GM19239 (cell line): ENCODE data around the gene SH3RF1.

Experiments used
- DNase-seq: peaks from one replicate; pipeline ENCODE4 v3.0.0; 2011; ENCODE audit warnings: low spot score; ENCODE audit not compliant: insufficient read length
- FAIRE-seq: peaks from 2 replicates; lab custom pipeline; 2011; peaks lifted over from hg19 to GRCh38; lab: Jason Lieb, UNC

The SH3RF1 gene

GRCh38 chr4:169233691-169234090 is 37.1 kb downstream of the SH3RF1 start:
- DNase-seq (no peak), FAIRE-seq (peak; percentile 31)

DNA sequence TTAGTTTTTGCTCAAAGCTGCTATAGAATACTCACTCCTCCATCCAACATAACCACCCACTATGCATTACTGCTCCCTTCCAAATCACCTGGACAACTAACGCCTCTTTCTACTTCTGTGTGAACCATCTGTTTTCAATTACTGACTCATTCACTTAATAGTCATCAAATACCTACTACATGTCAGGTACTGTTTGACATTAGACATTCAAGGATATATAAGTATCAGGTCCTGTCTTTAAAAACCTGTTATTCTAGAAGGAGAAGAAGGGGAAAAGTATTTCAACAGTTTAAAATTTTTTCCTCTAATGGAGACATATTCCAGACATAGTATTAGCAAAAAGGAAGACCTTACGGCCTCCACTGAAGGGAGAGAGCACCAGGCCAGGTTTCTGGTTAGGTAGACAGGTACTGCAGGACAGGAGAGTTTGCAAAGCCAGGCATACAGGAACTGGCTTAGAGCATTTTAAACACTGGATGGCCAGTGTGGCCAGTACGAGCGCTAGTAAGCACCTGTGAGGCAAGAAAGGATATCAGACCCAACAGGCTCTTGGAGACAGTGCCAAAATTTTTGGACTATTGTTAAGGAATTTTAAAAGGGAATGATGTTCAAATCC is 39.0 kb downstream of the SH3RF1 start:
- DNase-seq (no peak), FAIRE-seq (no peak)

DNA sequence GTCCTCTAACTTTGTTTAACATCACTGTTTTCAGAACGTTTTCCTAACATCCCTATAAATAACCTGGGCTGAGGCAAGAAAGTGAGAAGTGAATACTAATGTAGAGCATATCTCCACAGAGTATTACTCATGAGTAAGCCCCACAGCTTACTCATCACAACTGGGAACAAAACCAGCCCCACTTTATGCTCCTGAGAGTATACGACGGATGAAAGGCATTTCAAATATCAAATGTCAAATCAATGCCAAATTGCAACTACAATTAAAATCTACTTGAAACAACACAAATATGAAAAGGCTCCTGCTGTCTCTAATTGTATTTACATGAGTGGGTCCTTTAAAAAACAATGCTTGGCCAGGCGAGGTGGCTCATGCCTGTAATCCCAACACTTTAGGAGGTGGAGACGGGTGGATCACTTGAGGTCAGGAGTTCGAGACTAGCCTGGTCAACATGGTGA is 41.2 kb downstream of the SH3RF1 start:
- DNase-seq (no peak), FAIRE-seq (no peak)

GRCh38 chr4:169228076-169228475 is 42.7 kb downstream of the SH3RF1 start:
- DNase-seq, result no peak
- FAIRE-seq, result no peak

DNA sequence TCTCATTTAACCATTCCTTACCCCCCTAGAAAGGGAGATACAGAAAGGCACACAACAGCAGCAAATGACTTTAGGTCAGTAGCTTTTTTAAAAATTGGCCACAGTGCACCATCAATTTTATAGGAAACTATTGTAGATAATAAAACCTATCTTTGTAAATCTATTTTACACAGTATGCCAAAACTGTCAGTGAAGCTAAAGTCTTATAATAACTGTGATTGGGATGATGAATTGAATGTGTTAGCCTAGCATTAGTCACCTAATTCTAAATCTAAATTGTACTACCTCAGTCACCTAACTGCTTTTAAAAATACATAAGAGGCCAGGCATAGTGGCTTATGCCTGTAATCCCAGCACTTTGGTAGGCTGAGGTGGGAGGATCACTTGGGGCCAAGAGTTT is 44.2 kb downstream of the SH3RF1 start:
- FAIRE-seq (no peak), DNase-seq (no peak)

DNA sequence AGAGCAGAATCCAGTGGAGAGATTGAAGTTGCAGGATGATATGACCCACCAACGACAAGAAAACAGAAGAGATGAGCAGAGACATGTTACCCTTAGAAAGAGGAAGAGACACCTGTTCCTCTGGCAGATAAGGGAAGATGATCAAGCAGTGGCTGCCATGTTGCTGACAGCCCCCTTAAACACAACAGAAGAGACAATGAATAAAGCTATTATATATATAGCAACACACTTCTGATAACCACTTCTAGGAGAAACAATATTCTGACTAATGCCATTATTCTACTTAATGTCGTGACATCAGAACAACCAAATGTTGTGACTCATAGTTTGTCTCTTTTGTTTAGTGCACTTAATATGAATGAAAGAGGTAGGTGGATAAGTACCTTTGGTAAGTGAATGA is 44.9 kb downstream of the SH3RF1 start:
- peak; percentile 14 for FAIRE-seq
- no peak for DNase-seq

DNA sequence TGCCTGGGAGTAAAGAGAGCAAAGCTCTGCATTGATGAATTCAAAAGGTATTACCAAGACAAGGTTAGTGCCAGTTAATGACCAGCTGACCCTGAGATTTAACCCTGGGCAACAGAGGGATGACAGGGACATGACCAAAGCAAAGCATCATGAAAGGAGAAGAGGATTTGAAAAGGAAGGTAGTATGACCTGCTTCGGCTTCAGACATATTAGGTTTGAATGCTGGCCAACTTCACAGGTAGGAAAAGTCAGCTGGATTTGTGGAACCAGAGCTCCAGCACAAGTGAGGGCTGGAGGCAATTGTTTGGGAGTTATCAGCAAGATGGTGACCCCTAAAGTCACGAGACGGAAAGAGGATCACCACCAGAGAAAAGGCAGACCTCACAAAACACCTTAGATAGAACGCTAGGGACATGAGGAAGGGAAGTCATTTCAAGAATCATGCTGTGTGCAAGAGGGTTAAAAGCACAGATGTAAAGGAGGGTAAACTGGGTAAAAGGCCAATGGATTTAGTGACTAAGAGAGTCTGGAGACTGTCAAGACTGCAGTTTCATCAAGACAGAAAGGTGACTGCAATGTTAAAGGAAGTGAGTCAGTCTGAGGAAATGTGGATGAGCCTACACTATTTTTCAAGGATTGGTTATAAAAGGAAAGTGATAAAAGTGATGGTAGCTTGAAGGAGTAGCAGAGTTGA is 45.6 kb downstream of the SH3RF1 start:
- no peak for FAIRE-seq
- DNase-seq, result no peak

- no peak for DNase-seq
- no peak for FAIRE-seq
Observed at GRCh38 chr4:169222761-169223160, 48.0 kb downstream of the SH3RF1 start.

DNA sequence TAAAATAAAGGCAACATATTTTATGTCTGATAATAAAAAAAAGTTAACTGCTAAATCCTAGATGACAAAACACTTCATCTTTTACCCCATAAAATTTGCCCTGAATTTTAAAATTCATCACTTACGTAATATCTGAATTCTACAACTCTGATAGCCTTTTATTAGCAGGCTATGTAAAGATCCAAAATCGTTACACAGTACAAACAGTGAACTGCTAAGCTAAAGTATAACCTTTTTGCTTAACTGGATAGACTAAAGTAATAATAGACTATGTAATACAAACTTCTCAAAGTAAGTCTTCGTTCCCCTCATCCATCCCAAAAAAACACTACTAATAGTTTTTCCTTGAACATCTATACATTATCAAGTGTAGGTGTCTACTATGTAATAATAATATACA is 49.1 kb downstream of the SH3RF1 start:
- DNase-seq (no peak), FAIRE-seq (no peak)

GRCh38 chr4:169220854-169221411 is 49.8 kb downstream of the SH3RF1 start:
- DNase-seq (no peak), FAIRE-seq (no peak)

DNA sequence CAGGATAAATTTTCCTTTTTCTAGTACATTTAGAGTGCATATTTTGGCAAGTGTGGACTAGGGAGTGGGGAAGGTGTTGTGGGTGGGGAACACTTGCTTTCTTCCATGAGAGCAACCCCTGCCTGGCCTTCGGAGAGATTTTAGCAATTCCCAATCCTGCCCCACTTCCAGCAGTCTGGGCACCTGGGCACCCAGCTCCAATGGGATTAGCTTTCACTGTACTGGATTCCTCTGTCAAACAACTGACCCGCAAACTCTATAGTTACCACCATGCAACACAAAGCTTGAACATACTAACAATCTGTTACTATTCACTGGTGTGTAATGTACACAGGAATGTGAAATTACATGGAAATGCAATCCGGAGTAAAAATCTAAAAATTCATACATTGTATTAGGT is 50.3 kb downstream of the SH3RF1 start:
- DNase-seq, result no peak
- FAIRE-seq, result no peak

DNA sequence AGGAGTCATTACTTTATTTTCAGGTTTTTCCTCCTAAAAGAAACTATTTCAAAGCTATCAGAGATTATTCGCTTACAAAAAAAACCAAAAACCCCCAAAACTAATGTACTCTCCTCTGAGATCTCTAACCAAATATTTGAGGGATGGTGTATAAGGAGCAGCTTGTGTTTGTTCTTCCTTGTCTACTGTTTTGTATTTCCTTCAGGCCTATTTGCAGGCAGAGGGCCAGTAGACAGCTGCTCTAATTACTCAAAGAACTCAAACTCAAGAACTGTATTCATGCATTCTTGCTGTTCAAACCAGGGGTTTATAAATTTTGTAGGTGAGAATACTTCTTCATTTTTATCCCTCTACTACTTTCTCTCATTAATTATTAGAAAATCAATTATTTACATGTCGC is 51.3 kb downstream of the SH3RF1 start:
- no peak for DNase-seq
- FAIRE-seq, result no peak

- FAIRE-seq (peak; percentile 70), DNase-seq (no peak)
Observed at GRCh38 chr4:169215656-169216055, 55.1 kb downstream of the SH3RF1 start.

DNA sequence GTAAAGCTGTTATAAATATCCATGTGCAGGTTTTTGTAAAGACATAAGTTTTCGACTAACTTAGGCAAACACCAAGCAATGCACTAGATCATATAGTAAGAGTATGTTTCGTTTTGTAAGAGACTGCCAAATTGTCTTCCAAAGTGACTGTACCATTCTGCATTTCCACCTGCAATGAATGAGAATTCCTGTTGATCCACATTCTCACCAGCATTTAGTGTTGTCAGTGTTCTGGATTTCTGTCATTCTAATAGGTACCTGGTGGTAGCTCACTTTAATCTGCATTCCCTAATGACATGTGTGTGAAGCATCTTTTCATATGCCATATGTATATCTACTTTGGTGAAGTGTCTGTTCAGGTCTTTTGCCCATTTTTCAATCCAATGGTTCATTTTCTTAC is 57.8 kb downstream of the SH3RF1 start:
- no peak for DNase-seq
- no peak for FAIRE-seq

DNA sequence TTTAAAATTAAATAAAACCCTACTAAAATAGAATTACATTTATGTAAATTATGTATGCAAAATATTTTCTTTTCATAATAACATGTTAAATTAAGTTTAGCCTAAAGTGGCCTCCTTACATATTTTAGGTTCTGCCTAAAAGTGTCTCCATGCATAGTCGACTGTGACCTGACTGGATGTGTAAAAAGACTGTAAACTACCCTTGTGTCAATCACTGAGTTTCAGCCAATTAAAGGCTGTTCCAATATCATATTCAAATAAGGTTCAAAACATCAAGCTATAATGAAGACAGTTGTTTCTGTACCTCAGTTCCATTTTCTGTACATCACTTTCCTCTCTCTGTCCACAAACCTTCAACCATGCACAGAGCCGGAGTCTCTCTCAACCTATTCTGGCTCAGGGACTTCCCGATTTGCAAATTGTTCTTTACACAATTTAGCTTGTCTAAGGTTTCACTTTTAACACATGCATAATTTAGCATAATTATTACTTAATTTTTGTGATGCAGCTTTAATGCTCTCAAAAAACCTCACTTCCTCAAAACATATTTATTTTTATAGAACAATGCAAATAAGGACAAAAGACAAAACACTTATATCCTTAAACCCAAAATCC is 60.1 kb downstream of the SH3RF1 start:
- peak; percentile 91 for FAIRE-seq
- DNase-seq, result no peak

DNA sequence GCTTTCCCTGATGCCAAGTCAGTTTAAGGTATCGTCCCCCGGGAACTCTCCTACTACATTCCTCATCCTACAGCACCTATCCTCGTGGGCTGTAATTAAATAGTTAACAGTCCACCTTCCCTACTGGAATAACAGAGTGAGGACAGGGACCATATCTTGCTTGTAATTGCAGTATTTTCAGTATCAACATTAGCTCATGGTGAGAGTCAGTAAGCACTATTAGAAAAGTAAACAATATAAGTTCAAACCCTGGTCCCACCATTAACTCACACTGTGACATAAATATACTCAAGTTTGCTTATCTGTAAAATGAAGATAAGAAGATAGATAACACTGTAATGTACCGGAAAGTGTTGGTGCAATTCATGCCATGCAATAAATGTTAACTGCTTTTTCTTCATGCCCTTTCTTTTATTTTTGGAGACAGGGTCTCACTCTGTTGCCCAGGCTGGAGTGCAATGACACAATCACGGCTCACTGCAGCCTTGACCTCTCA is 61.3 kb downstream of the SH3RF1 start:
- no peak for FAIRE-seq
- DNase-seq, result no peak

GRCh38 chr4:169208516-169208915 is 62.2 kb downstream of the SH3RF1 start:
- no peak for DNase-seq
- peak; percentile 28 for FAIRE-seq

DNA sequence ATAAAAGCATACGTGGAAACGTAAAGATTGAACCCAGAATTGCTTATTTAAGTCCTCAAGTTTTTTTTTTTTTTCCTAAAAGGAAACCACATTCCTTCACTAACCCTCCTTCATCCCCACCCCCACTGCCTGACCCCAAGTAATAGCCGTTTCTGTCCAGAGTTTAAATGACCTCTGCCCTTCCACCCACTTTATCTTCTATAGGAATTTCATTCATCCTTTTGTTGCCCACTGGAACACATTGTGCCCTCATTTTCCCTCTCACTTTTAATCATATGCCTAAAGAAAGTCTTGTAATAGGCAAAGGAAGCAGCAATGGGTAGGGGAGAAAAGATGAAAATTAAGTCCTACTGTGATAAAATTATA is 62.7 kb downstream of the SH3RF1 start:
- no peak for DNase-seq
- FAIRE-seq, result no peak

GRCh38 chr4:169207436-169208089 is 63.2 kb downstream of the SH3RF1 start:
- FAIRE-seq (no peak), DNase-seq (no peak)

DNA sequence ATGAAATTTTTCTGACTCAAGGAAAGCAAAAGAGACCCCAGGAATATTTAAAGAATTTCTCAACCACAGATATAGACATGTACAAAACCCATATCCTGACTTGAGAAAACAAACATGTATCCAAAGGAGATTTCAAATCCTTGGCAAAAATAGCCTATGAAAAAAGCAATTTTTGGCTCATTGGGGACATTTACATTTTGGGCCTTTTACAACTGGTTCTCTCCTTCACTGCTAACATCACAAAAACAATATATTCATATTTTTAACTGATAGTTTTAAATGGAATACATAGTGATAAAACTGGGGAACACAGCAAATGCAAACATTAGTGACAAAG is 65.0 kb downstream of the SH3RF1 start:
- no peak for FAIRE-seq
- DNase-seq, result no peak
